Measurements from ENCODE around the gene ANKRD2.
"Not testable (repeated sequence)": the region's sequence is repeated elsewhere in the genome, so short reads cannot be mapped to it uniquely, and the experiment has no call there.

Gene ANKRD2

GRCh38 chr10:97572214-97572989 is at the start of gene ANKRD2:
Gene ANKRD2 (plus strand): TSS chr10:97572779. CDS start chr10:97572789, 10 bp downstream.
- in situ Hi-C loops (cut with MboI; ENCODE audit: low pct_unique_long_range_greater_than_20kb, low sequenced_read_pairs), result no loop called here
- DNase-seq, result peak; percentile 63

GRCh38 chr10:97522937-97523336 is 49.6 kb upstream of the ANKRD2 start:
- no peak for DNase-seq
- in situ Hi-C loops (cut with MboI; ENCODE audit: low pct_unique_long_range_greater_than_20kb, low sequenced_read_pairs), result no loop called here

- no peak for DNase-seq
- in situ Hi-C loops (cut with MboI; ENCODE audit: low pct_unique_long_range_greater_than_20kb, low sequenced_read_pairs), result no loop called here
These were observed 47.5 kb upstream of the ANKRD2 start for GRCh38 chr10:97525086-97525485.

GRCh38 chr10:97525683-97526110 is 46.9 kb upstream of the ANKRD2 start:
- no peak for DNase-seq
- in situ Hi-C loops (cut with MboI; ENCODE audit: low pct_unique_long_range_greater_than_20kb, low sequenced_read_pairs), result no loop called here

- in situ Hi-C loops (cut with MboI; ENCODE audit: low pct_unique_long_range_greater_than_20kb, low sequenced_read_pairs); DNase-seq: not testable (repeated sequence)
These were observed 43.7 kb upstream of the ANKRD2 start for GRCh38 chr10:97528876-97529275.

GRCh38 chr10:97529685-97530465 is 42.7 kb upstream of the ANKRD2 start:
- DNase-seq, result no peak
- in situ Hi-C loops (cut with MboI; ENCODE audit: low pct_unique_long_range_greater_than_20kb, low sequenced_read_pairs), result no loop called here

GRCh38 chr10:97531401-97531986 is 41.1 kb upstream of the ANKRD2 start:
- in situ Hi-C loops (cut with MboI; ENCODE audit: low pct_unique_long_range_greater_than_20kb, low sequenced_read_pairs), result no loop called here

GRCh38 chr10:97532935-97533671 is 39.5 kb upstream of the ANKRD2 start:
- DNase-seq, result no peak
- in situ Hi-C loops (cut with MboI; ENCODE audit: low pct_unique_long_range_greater_than_20kb, low sequenced_read_pairs), result no loop called here

More at GRCh38 chr10:97531401-97531986, 41.1 kb upstream of the ANKRD2 start:
- no peak for DNase-seq

GRCh38 chr10:97533888-97534287 is 38.7 kb upstream of the ANKRD2 start:
- in situ Hi-C loops (cut with MboI; ENCODE audit: low pct_unique_long_range_greater_than_20kb, low sequenced_read_pairs), result no loop called here
- no peak for DNase-seq

- in situ Hi-C loops (cut with MboI; ENCODE audit: low pct_unique_long_range_greater_than_20kb, low sequenced_read_pairs), result no loop called here
These were observed 37.7 kb upstream of the ANKRD2 start for GRCh38 chr10:97534746-97535367.

GRCh38 chr10:97537186-97537869 is 35.3 kb upstream of the ANKRD2 start:
- in situ Hi-C loops (cut with MboI; ENCODE audit: low pct_unique_long_range_greater_than_20kb, low sequenced_read_pairs), result no loop called here
- DNase-seq, result no peak

More at GRCh38 chr10:97534746-97535367, 37.7 kb upstream of the ANKRD2 start:
- peak; percentile 63 for DNase-seq

- DNase-seq, result no peak
- in situ Hi-C loops (cut with MboI; ENCODE audit: low pct_unique_long_range_greater_than_20kb, low sequenced_read_pairs), result no loop called here
These were observed 34.2 kb upstream of the ANKRD2 start for GRCh38 chr10:97538411-97538810.

- DNase-seq, result no peak
- in situ Hi-C loops (cut with MboI; ENCODE audit: low pct_unique_long_range_greater_than_20kb, low sequenced_read_pairs), result no loop called here
These were observed 33.7 kb upstream of the ANKRD2 start for GRCh38 chr10:97538839-97539238.

- in situ Hi-C loops (cut with MboI; ENCODE audit: low pct_unique_long_range_greater_than_20kb, low sequenced_read_pairs), result no loop called here
- no peak for DNase-seq
These were observed 32.9 kb upstream of the ANKRD2 start for GRCh38 chr10:97539523-97540200.

- in situ Hi-C loops (cut with MboI; ENCODE audit: low pct_unique_long_range_greater_than_20kb, low sequenced_read_pairs), result no loop called here
- DNase-seq, result no peak
These were observed 31.7 kb upstream of the ANKRD2 start for GRCh38 chr10:97540669-97541500.

- in situ Hi-C loops (cut with MboI; ENCODE audit: low pct_unique_long_range_greater_than_20kb, low sequenced_read_pairs), result no loop called here
These were observed 30.2 kb upstream of the ANKRD2 start for GRCh38 chr10:97542169-97543024.

More at GRCh38 chr10:97542169-97543024, 30.2 kb upstream of the ANKRD2 start:
- peak; percentile 16 for DNase-seq
